Endothelial cell (in vitro differentiated cells): ENCODE data around the gene VASP. TPM values are rescaled to one million over a fixed set of nuclear protein-coding genes. Genes with fewer than 3 reads are reported as not detected.

Source experiments
- DNase-seq: peaks from one replicate; pipeline ENCODE4 v3.0.0; 2021; ENCODE audit warnings: low spot score
- H3K27ac Mint-ChIP-seq: one replicate; pipeline ENCODE4 v1.8.0; 2021; ENCODE audit warnings: mixed read lengths, inconsistent platforms; ENCODE audit not compliant: unreplicated experiment
- H3K27me3 Mint-ChIP-seq: one replicate; pipeline ENCODE4 v1.8.0; 2021; ENCODE audit warnings: mild to moderate bottlenecking, moderate library complexity, mixed read lengths, inconsistent platforms; ENCODE audit not compliant: unreplicated experiment
- H3K36me3 Mint-ChIP-seq: one replicate; pipeline ENCODE4 v1.8.0; 2021; ENCODE audit warnings: mild to moderate bottlenecking, low read depth, mixed read lengths, inconsistent platforms; ENCODE audit not compliant: unreplicated experiment
- H3K4me1 Mint-ChIP-seq: one replicate; pipeline ENCODE4 v1.8.0; 2021; ENCODE audit warnings: mild to moderate bottlenecking, mixed read lengths, inconsistent platforms; ENCODE audit not compliant: unreplicated experiment
- H3K4me3 Mint-ChIP-seq: one replicate; pipeline ENCODE4 v1.8.0; 2021; ENCODE audit warnings: mild to moderate bottlenecking, mixed read lengths, inconsistent platforms; ENCODE audit not compliant: unreplicated experiment
- H3K9me3 Mint-ChIP-seq: one replicate; pipeline ENCODE4 v1.8.0; 2021; ENCODE audit warnings: mixed read lengths, inconsistent platforms; ENCODE audit not compliant: unreplicated experiment
- long read RNA-seq: library from polyadenylated mRNA; unstranded; transcript quantifications from one replicate; pipeline ENCODE4 v2.0.0, GENCODE V29; 2020; ENCODE audit not compliant: unreplicated experiment
- total RNA-seq: library from RNA; stranded (reverse); fragmentation: NEBNext Ultra II Directional; extraction: Animal tissue kit (Norgen Biotek cat#: 25700); gene quantifications from one replicate; pipeline ENCODE4 v1.2.1, GENCODE V29; 2021; ENCODE audit not compliant: unreplicated experiment
- TF ChIP-seq, protein P1 (sequence below): fragments of 200-600 bp; sonication (generic); IDR thresholded peaks from one replicate; pipeline ENCODE4 v1.5.0; 2021; ENCODE audit warnings: antibody characterized with exemption; ENCODE audit not compliant: unreplicated experiment

VASP gene
- total RNA-seq, result 246 TPM
- long read RNA-seq, transcript VASP-201 (13 exons, 2,305 nt), result major isoform, 5 of 10 reads
- long read RNA-seq, partial matches to known transcripts, result 1 of 10 reads
- long read RNA-seq, other reads (novel, unspliced or antisense), result 4 of 10 reads

DNA sequence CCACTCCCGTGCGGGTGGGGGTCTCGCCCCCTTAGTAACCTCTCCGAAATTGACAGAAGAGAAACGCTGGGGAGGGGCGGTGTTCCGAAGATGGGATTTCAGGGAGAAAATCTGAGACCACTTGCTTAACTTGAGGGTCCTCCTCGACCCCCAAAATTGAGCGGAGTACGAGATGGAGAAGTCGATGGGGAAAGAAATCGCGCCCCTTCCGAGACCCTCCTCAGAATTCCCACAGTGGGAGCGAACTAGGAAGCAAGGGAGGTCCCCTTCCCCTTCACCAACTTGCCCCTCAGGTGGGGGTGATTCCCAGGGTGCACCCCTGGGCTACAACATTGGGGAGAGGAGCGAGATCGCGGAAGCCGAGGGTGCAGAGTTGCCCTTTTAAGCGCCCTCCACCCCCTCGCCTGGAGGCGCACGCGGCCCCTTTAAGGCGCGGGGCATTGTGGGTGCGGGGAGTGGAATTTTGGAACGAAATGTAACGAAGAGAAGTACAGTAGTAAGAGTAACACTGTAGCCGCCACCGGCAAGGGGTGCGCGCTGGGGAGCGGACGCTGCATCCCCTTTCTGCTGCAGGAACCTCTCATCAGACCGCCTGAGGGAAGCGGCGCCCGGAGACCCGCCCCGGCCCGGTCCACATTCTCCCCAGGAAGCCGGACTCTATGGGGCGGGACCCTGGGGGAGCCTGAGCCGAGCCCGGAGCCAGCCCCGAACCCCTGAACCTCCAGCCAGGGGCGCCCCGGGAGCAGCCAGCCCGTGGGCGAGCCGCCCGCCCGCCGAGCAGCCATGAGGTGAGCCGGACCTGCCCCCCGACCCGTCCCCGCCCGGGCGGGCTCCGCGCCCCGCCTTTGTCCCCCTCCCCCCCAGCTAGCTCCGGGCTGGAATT is at the start of gene VASP:
VASP (plus strand) TSS at position 491 of the 883 bp plus-strand sequence; CDS start at position 784, 293 bp downstream.
- H3K4me1 Mint-ChIP-seq, result peaks cover 26% of the 10 kb centered on the region
- H3K4me3 Mint-ChIP-seq, result peak within 1 kb of the TSS; percentile 100
- no peaks in the 10 kb centered on the region for H3K9me3 Mint-ChIP-seq
- peak; percentile 79 for DNase-seq
- TF ChIP-seq, protein P1, sequence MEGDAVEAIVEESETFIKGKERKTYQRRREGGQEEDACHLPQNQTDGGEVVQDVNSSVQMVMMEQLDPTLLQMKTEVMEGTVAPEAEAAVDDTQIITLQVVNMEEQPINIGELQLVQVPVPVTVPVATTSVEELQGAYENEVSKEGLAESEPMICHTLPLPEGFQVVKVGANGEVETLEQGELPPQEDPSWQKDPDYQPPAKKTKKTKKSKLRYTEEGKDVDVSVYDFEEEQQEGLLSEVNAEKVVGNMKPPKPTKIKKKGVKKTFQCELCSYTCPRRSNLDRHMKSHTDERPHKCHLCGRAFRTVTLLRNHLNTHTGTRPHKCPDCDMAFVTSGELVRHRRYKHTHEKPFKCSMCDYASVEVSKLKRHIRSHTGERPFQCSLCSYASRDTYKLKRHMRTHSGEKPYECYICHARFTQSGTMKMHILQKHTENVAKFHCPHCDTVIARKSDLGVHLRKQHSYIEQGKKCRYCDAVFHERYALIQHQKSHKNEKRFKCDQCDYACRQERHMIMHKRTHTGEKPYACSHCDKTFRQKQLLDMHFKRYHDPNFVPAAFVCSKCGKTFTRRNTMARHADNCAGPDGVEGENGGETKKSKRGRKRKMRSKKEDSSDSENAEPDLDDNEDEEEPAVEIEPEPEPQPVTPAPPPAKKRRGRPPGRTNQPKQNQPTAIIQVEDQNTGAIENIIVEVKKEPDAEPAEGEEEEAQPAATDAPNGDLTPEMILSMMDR, result no peak
- H3K27me3 Mint-ChIP-seq, result peaks cover 19% of the 10 kb centered on the region
- H3K36me3 Mint-ChIP-seq, result peaks cover 17% of the 10 kb centered on the region
- H3K27ac Mint-ChIP-seq, result peak within 1 kb of the TSS; percentile 81

DNA sequence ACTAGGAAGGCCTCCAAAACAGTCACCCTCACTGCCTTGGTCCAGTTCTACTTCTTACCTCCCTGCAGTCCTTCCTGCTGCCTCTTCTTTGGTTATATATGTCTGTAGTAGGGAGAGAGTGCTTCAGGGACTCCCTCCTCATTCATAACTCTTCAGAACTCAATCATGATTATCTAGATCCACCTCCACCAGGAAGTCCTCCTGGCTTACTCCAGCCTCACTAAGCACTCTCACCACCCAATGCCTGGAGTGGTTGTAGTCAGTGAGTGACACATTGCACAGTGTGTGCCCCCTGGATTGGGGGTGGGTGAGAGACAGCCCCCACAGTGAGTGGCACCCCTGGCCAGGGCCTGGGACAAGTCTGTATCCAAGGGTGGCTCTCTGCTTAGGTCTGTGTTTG is 49.5 kb upstream of the VASP start:
- no peak overlapping the region for H3K27ac Mint-ChIP-seq
- H3K4me1 Mint-ChIP-seq, result peaks cover 5% of the 10 kb centered on the region
- no peak overlapping the region for H3K4me3 Mint-ChIP-seq
- no peak for DNase-seq
- no peaks in the 10 kb centered on the region for H3K36me3 Mint-ChIP-seq
- TF ChIP-seq, protein P1, result no peak
- peaks cover 9% of the 10 kb centered on the region for H3K27me3 Mint-ChIP-seq
- no peaks in the 10 kb centered on the region for H3K9me3 Mint-ChIP-seq

DNA sequence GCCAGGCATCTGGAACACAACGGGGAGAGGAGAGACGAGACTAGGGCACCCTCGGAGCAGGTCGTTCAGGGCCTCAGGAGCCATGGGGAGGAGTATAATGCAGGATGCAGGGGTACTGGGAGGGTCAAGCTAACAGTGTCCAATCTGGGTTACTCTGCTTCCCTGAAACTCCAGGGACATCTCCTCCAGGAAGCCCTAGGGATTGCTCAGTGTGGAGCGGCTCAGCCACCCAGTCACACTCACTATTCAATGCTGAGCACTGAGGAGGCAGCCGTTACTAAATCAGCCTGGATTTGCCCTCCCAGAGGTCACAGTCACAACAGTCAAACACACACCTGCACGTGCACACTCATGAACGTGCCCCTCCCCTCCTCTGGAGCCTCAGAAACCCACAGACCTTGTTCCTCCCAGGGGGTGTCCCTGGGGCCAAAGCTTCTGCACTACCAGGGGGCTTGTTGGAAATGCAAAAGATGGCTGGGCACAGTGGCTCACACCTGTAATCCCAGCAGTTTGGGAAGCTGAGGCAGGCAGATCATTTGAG is 46.4 kb upstream of the VASP start:
- Mint-ChIP-seq H3K4me1 (no peaks in the 10 kb centered on the region), H3K4me3 (no peak overlapping the region), H3K36me3 (no peaks in the 10 kb centered on the region), H3K27ac (no peak overlapping the region), H3K9me3 (no peaks in the 10 kb centered on the region), H3K27me3 (peaks cover 10% of the 10 kb centered on the region)
- DNase-seq, result no peak
- TF ChIP-seq, protein P1, result no peak

DNA sequence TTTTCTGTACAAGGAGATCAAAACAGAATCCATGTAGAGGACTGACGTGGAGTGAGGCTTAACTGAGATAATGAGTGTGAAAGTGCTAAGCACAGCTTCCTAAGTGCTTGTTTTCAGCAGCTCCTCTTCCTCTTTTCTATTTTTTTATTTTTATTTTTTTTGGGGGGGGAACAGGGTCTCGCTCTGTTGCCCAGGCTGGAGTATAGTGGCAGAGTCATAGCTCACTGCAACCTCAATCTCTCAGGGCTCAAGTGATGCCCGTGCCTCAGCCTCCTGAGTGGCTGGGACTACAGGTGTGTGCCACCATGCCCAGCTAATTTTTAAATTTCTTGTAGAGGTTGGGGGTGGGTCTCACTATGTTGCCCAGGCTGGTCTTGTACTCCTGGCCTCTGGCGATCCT is 45.1 kb upstream of the VASP start:
- H3K4me3 Mint-ChIP-seq, result no peak overlapping the region
- H3K9me3 Mint-ChIP-seq, result no peaks in the 10 kb centered on the region
- TF ChIP-seq, protein P1, result no peak
- no peak for DNase-seq
- peaks cover 2% of the 10 kb centered on the region for H3K4me1 Mint-ChIP-seq
- no peak overlapping the region for H3K27ac Mint-ChIP-seq
- peaks cover 13% of the 10 kb centered on the region for H3K27me3 Mint-ChIP-seq
- H3K36me3 Mint-ChIP-seq, result no peaks in the 10 kb centered on the region

DNA sequence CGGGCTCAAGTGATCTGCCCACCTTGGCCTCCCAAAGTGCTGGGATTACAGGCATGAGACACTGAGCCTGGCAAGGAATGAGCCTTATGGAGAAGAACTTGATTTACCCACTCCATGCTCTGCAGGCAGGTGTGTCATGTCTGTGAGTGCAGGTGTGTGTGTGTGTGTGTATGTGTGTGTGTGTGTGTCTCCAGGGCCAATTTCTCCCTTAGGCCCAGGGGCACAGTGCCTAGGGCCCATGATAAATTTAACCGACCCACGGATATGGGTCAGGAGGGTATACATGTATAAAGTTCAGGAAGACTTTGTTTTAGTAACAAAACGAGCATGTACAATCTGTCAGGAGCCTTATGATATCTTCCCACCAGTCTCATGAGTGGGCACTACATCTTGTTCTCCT is 44.0 kb upstream of the VASP start:
- Mint-ChIP-seq H3K4me1 (peaks cover 2% of the 10 kb centered on the region), H3K27me3 (peaks cover 18% of the 10 kb centered on the region), H3K9me3 (no peaks in the 10 kb centered on the region), H3K27ac (peak overlapping the region; percentile 36), H3K4me3 (no peak overlapping the region), H3K36me3 (peaks cover 3% of the 10 kb centered on the region)
- DNase-seq, result no peak
- TF ChIP-seq, protein P1, result no peak
